ENCODE results near the gene CYB5A. TPM values are rescaled to one million over a fixed set of nuclear protein-coding genes. Genes with fewer than 3 reads are reported as not detected.

Gene CYB5A
- total RNA-seq, 1 donor from 2014 or later, result 28.3 TPM

- peaks cover 6% of the 10 kb centered on the region for H3K36me3 Mint-ChIP-seq (ENCODE audit: unreplicated experiment)
- H3K27me3 Mint-ChIP-seq (ENCODE audit: unreplicated experiment), result no peaks in the 10 kb centered on the region
- no peaks in the 10 kb centered on the region for H3K9me3 Mint-ChIP-seq (ENCODE audit: unreplicated experiment)
- no peak for TF ChIP-seq CTCF (IDR thresholded peaks at IDR 0.05; ENCODE audit: partially characterized antibody, unreplicated experiment)
- no peak for DNase-seq
- H3K4me3 Mint-ChIP-seq (ENCODE audit: unreplicated experiment), result no peak overlapping the region
- peaks cover 4% of the 10 kb centered on the region for H3K4me1 Mint-ChIP-seq (ENCODE audit: low read depth, unreplicated experiment)
- H3K27ac Mint-ChIP-seq (ENCODE audit: unreplicated experiment), result no peak overlapping the region
Measured at GRCh38 chr18:74250131-74250530, 41.6 kb downstream of the CYB5A start.

GRCh38 chr18:74249181-74249968 is 42.4 kb downstream of the CYB5A start:
- Mint-ChIP-seq H3K4me1 (ENCODE audit: low read depth, unreplicated experiment) (no peaks in the 10 kb centered on the region), H3K27ac (ENCODE audit: unreplicated experiment) (no peak overlapping the region), H3K27me3 (ENCODE audit: unreplicated experiment) (no peaks in the 10 kb centered on the region), H3K4me3 (ENCODE audit: unreplicated experiment) (no peak overlapping the region), H3K9me3 (ENCODE audit: unreplicated experiment) (no peaks in the 10 kb centered on the region), H3K36me3 (ENCODE audit: unreplicated experiment) (peaks cover 6% of the 10 kb centered on the region)
- DNase-seq, result no peak
- no peak for TF ChIP-seq CTCF (IDR thresholded peaks at IDR 0.05; ENCODE audit: partially characterized antibody, unreplicated experiment)

- DNase-seq, result no peak
- TF ChIP-seq CTCF (IDR thresholded peaks at IDR 0.05; ENCODE audit: partially characterized antibody, unreplicated experiment), result no peak
- H3K36me3 Mint-ChIP-seq (ENCODE audit: unreplicated experiment), result peaks cover 6% of the 10 kb centered on the region
- H3K27ac Mint-ChIP-seq (ENCODE audit: unreplicated experiment), result no peak overlapping the region
- no peaks in the 10 kb centered on the region for H3K4me1 Mint-ChIP-seq (ENCODE audit: low read depth, unreplicated experiment)
- no peaks in the 10 kb centered on the region for H3K27me3 Mint-ChIP-seq (ENCODE audit: unreplicated experiment)
- H3K9me3 Mint-ChIP-seq (ENCODE audit: unreplicated experiment), result no peaks in the 10 kb centered on the region
- no peak overlapping the region for H3K4me3 Mint-ChIP-seq (ENCODE audit: unreplicated experiment)
Measured at GRCh38 chr18:74248595-74248994, 43.2 kb downstream of the CYB5A start.

- Mint-ChIP-seq H3K27ac (ENCODE audit: unreplicated experiment) (no peak overlapping the region), H3K9me3 (ENCODE audit: unreplicated experiment) (no peaks in the 10 kb centered on the region), H3K27me3 (ENCODE audit: unreplicated experiment) (no peaks in the 10 kb centered on the region), H3K36me3 (ENCODE audit: unreplicated experiment) (peaks cover 6% of the 10 kb centered on the region), H3K4me3 (ENCODE audit: unreplicated experiment) (no peak overlapping the region), H3K4me1 (ENCODE audit: low read depth, unreplicated experiment) (no peaks in the 10 kb centered on the region)
- no peak for TF ChIP-seq CTCF (IDR thresholded peaks at IDR 0.05; ENCODE audit: partially characterized antibody, unreplicated experiment)
- no peak for DNase-seq
Measured at GRCh38 chr18:74248189-74248588, 43.6 kb downstream of the CYB5A start.

- Mint-ChIP-seq H3K36me3 (ENCODE audit: unreplicated experiment) (peaks cover under 1% of the 10 kb centered on the region), H3K4me1 (ENCODE audit: low read depth, unreplicated experiment) (no peaks in the 10 kb centered on the region), H3K27me3 (ENCODE audit: unreplicated experiment) (no peaks in the 10 kb centered on the region), H3K9me3 (ENCODE audit: unreplicated experiment) (no peaks in the 10 kb centered on the region), H3K4me3 (ENCODE audit: unreplicated experiment) (no peak overlapping the region), H3K27ac (ENCODE audit: unreplicated experiment) (no peak overlapping the region)
- TF ChIP-seq CTCF (IDR thresholded peaks at IDR 0.05; ENCODE audit: partially characterized antibody, unreplicated experiment), result no peak
- DNase-seq, result no peak
Measured at GRCh38 chr18:74244554-74244953, 47.2 kb downstream of the CYB5A start.
